Large intestine (tissue), 3 donors: ENCODE data around the gene BEGAIN. TPM values are rescaled to one million over a fixed set of nuclear protein-coding genes. Genes with fewer than 3 reads are reported as not detected.

ENCODE experiments used
- DNase-seq, 2 donors: peaks; one replicate each; pipeline versions ENCODE4 v3.0.0 to v3.0.0-alpha.2; 2013
- H3K27ac ChIP-seq: one replicate; pipeline ENCODE4 v1.5.1; 2013; ENCODE audit warnings: low read length
- H3K27me3 ChIP-seq: 2 replicates; pipeline ENCODE4 v1.6.1; 2013; ENCODE audit warnings: low read length; ENCODE audit not compliant: control insufficient read depth, insufficient read depth
- H3K36me3 ChIP-seq: 2 replicates; pipeline ENCODE4 v1.6.1; 2013; ENCODE audit warnings: low read length; ENCODE audit not compliant: control insufficient read depth, insufficient read depth
- H3K4me1 ChIP-seq: one replicate; pipeline ENCODE4 v1.6.1; 2013; ENCODE audit warnings: low read length; ENCODE audit not compliant: control insufficient read depth, insufficient read depth
- H3K4me3 ChIP-seq: one replicate; pipeline ENCODE4 v1.5.1; 2013; ENCODE audit warnings: low read length
- H3K9me3 ChIP-seq: one replicate; pipeline ENCODE4 v1.6.1; 2013; ENCODE audit warnings: mild to moderate bottlenecking, low read depth, low read length, moderate library complexity; ENCODE audit not compliant: control insufficient read depth
- WGBS: methylation state at CpG from one replicate; pipeline ENCODE4 v1.1.5; 2013; ENCODE audit warnings: low lambda C conversion rate; ENCODE audit not compliant: insufficient coverage; 5-methylcytosine and 5-hydroxymethylcytosine counted together
- polyA plus RNA-seq: library from polyadenylated mRNA; unstranded; fragments of 120-200 nt; gene quantifications from one replicate; pipeline ENCODE4 v1.2.1, GENCODE V29; 2013

BEGAIN gene
- polyA plus RNA-seq, 1 donor: 3.0 TPM

- Histone ChIP-seq H3K27me3 (no peaks in the 10 kb centered on the region), H3K4me3 (no peak overlapping the region), H3K36me3 (peaks cover 12% of the 10 kb centered on the region), H3K4me1 (no peaks in the 10 kb centered on the region), H3K9me3 (peaks cover 4% of the 10 kb centered on the region), H3K27ac (no peak overlapping the region)
- DNase-seq: no peak
- WGBS: 100% methylated on average over 2 of the region's 17 CpGs
Observed at GRCh38 chr14:100533656-100534485, 53.3 kb downstream of the BEGAIN start.

GRCh38 chr14:100532906-100533655 is 54.1 kb downstream of the BEGAIN start:
- peaks cover 15% of the 10 kb centered on the region for H3K36me3 ChIP-seq
- no peak overlapping the region for H3K27ac ChIP-seq
- no peaks in the 10 kb centered on the region for H3K27me3 ChIP-seq
- no peaks in the 10 kb centered on the region for H3K4me1 ChIP-seq
- no CpG with 5 or more reads among the region's 11 CpGs for WGBS
- no peak for DNase-seq
- H3K9me3 ChIP-seq: peaks cover 4% of the 10 kb centered on the region
- H3K4me3 ChIP-seq: no peak overlapping the region

- Histone ChIP-seq H3K27me3 (no peaks in the 10 kb centered on the region), H3K27ac (no peak overlapping the region), H3K36me3 (peaks cover 18% of the 10 kb centered on the region), H3K4me3 (no peak overlapping the region), H3K9me3 (no peaks in the 10 kb centered on the region), H3K4me1 (no peaks in the 10 kb centered on the region)
- DNase-seq: no peak
- WGBS: no CpG with 5 or more reads among the region's 12 CpGs
Observed at GRCh38 chr14:100532154-100532861, 54.9 kb downstream of the BEGAIN start.

GRCh38 chr14:100531152-100532121 is 55.8 kb downstream of the BEGAIN start:
- no peak overlapping the region for H3K27ac ChIP-seq
- no peaks in the 10 kb centered on the region for H3K27me3 ChIP-seq
- DNase-seq: no peak
- no CpG with 5 or more reads among the region's 16 CpGs for WGBS
- no peak overlapping the region for H3K4me3 ChIP-seq
- H3K9me3 ChIP-seq: no peaks in the 10 kb centered on the region
- H3K4me1 ChIP-seq: no peaks in the 10 kb centered on the region
- H3K36me3 ChIP-seq: peaks cover 25% of the 10 kb centered on the region

GRCh38 chr14:100530270-100531072 is 56.7 kb downstream of the BEGAIN start:
- Histone ChIP-seq H3K9me3 (no peaks in the 10 kb centered on the region), H3K36me3 (peaks cover 29% of the 10 kb centered on the region), H3K27me3 (no peaks in the 10 kb centered on the region), H3K4me3 (no peak overlapping the region), H3K27ac (no peak overlapping the region), H3K4me1 (no peaks in the 10 kb centered on the region)
- WGBS: no CpG with 5 or more reads among the region's 13 CpGs
- no peak for DNase-seq

- H3K27ac ChIP-seq: no peak overlapping the region
- H3K4me3 ChIP-seq: no peak overlapping the region
- no peaks in the 10 kb centered on the region for H3K9me3 ChIP-seq
- H3K4me1 ChIP-seq: no peaks in the 10 kb centered on the region
- no peak for DNase-seq
- no peaks in the 10 kb centered on the region for H3K27me3 ChIP-seq
- WGBS: no CpG with 5 or more reads among the region's 21 CpGs
- peaks cover 29% of the 10 kb centered on the region for H3K36me3 ChIP-seq
Observed at GRCh38 chr14:100529561-100530031, 57.6 kb downstream of the BEGAIN start.

- H3K4me3 ChIP-seq: no peak overlapping the region
- H3K9me3 ChIP-seq: no peaks in the 10 kb centered on the region
- no peak overlapping the region for H3K27ac ChIP-seq
- WGBS: no CpG with 5 or more reads among the region's 10 CpGs
- no peaks in the 10 kb centered on the region for H3K27me3 ChIP-seq
- H3K4me1 ChIP-seq: no peaks in the 10 kb centered on the region
- peaks cover 29% of the 10 kb centered on the region for H3K36me3 ChIP-seq
- DNase-seq: no peak
Observed at GRCh38 chr14:100528962-100529560, 58.2 kb downstream of the BEGAIN start.

GRCh38 chr14:100526632-100527031 is 60.6 kb downstream of the BEGAIN start:
- DNase-seq: no peak

GRCh38 chr14:100526057-100526456 is 61.2 kb downstream of the BEGAIN start:
- WGBS: no CpG with 5 or more reads among the region's 4 CpGs
- no peak for DNase-seq
- H3K9me3 ChIP-seq: no peaks in the 10 kb centered on the region

More at GRCh38 chr14:100526632-100527031, 60.6 kb downstream of the BEGAIN start:
- no peaks in the 10 kb centered on the region for H3K27me3 ChIP-seq
- no peaks in the 10 kb centered on the region for H3K4me1 ChIP-seq
- peaks cover 29% of the 10 kb centered on the region for H3K36me3 ChIP-seq
- H3K9me3 ChIP-seq: no peaks in the 10 kb centered on the region
- H3K27ac ChIP-seq: no peak overlapping the region
- H3K4me3 ChIP-seq: no peak overlapping the region
- 100% methylated on average over 1 of the region's 2 CpGs for WGBS

More at GRCh38 chr14:100526057-100526456, 61.2 kb downstream of the BEGAIN start:
- Histone ChIP-seq H3K27ac (no peak overlapping the region), H3K36me3 (peaks cover 29% of the 10 kb centered on the region), H3K4me3 (no peak overlapping the region), H3K4me1 (no peaks in the 10 kb centered on the region), H3K27me3 (no peaks in the 10 kb centered on the region)
